H1 (cell line): Measurements from ENCODE around the gene LSM3. TPM values are rescaled to one million over a fixed set of nuclear protein-coding genes. Genes with fewer than 3 reads are reported as not detected.

Experiments
- CTCF ChIA-PET: fragments of 300-600 bp; sonication (Branson Sonifier 250); formaldehyde crosslinking; loops from one replicate; lab custom pipeline; 2021; ENCODE audit not compliant: partially characterized antibody; lab: Charles Lee
- POLR2A ChIA-PET: fragments of 300-600 bp; sonication (Branson Sonifier 250); formaldehyde crosslinking; loops from one replicate; lab custom pipeline; 2021; ENCODE audit warnings: inconsistent platforms; ENCODE audit not compliant: partially characterized antibody; lab: Charles Lee
- DNase-seq, 2 experiments: peaks; one replicate each; pipeline versions ENCODE4 v3.0.0 to v3.0.0-alpha.2; 2010 to 2022; ENCODE audit warnings: low spot score in 2 of 2, low read depth in 1 of 2, mixed read lengths in 1 of 2
- FAIRE-seq: peaks from 2 replicates; lab custom pipeline; 2011; peaks lifted over from hg19 to GRCh38; lab: Jason Lieb, UNC
- H2AFZ ChIP-seq: 2 replicates; pipeline ENCODE4 v1.8.1; 2012; ENCODE audit warnings: low read length, inconsistent platforms
- H2AK5ac ChIP-seq: 2 replicates; pipeline ENCODE4 v1.6.1; 2013; ENCODE audit warnings: low read depth, low read length
- H2BK120ac ChIP-seq: replicated peaks from 2 replicates; pipeline ENCODE3; 2013; ENCODE audit warnings: low read depth, low read length, inconsistent platforms
- H2BK12ac ChIP-seq: 2 replicates; pipeline ENCODE4 v1.6.1; 2013; ENCODE audit warnings: low read depth, low read length
- H2BK15ac ChIP-seq: 2 replicates; pipeline ENCODE4 v1.6.1; 2013; ENCODE audit warnings: low read length
- H2BK20ac ChIP-seq: 2 replicates; pipeline ENCODE4 v1.6.1; 2013; ENCODE audit warnings: low read length
- H2BK5ac ChIP-seq: 2 replicates; pipeline ENCODE4 v1.6.1; 2013; ENCODE audit warnings: low read depth, low read length
- H3K14ac ChIP-seq: 2 replicates; pipeline ENCODE4 v1.6.1; 2013; ENCODE audit warnings: inconsistent platforms; ENCODE audit not compliant: insufficient read length
- H3K18ac ChIP-seq: 2 replicates; pipeline ENCODE4 v1.6.1; 2013; ENCODE audit warnings: low read length; ENCODE audit errors: extremely low read depth
- H3K23ac ChIP-seq: 2 replicates; pipeline ENCODE4 v1.6.1; 2013; ENCODE audit warnings: inconsistent platforms; ENCODE audit not compliant: insufficient read length
- H3K23me2 ChIP-seq: 2 replicates; pipeline ENCODE4 v1.6.1; 2013; ENCODE audit warnings: low read depth, low read length
- H3K27ac ChIP-seq: 2 replicates; pipeline ENCODE4 v1.6.1; 2011; ENCODE audit warnings: low read depth, low read length, inconsistent platforms
- H3K27me3 ChIP-seq, 4 experiments: replicated peaks in 1 of 4; 1 replicate in 1 of 4; 2 replicates in 3 of 4; pipeline versions ENCODE4 v1.6.1 to v1.8.1; 2011 to 2013; ENCODE audit warnings: low read length in 3 of 4, mild to moderate bottlenecking in 3 of 4, inconsistent platforms in 2 of 4, mixed read lengths in 2 of 4, moderate library complexity in 1 of 4; ENCODE audit not compliant: control insufficient read depth in 3 of 4, insufficient read depth in 3 of 4; ENCODE audit errors: extremely low read depth in 1 of 4
- H3K36me3 ChIP-seq, 4 experiments: 2 replicates each; pipeline versions ENCODE4 v1.6.1 to v1.8.1; 2011 to 2013; ENCODE audit warnings: mild to moderate bottlenecking in 4 of 4, low read length in 3 of 4, moderate library complexity in 2 of 4, control low read depth in 1 of 4, inconsistent platforms in 1 of 4; ENCODE audit not compliant: insufficient read depth in 4 of 4, control insufficient read depth in 2 of 4
- H3K4ac ChIP-seq: replicated peaks from 2 replicates; pipeline ENCODE3; 2013; ENCODE audit warnings: low read length, low read depth, mixed read lengths, inconsistent platforms; ENCODE audit not compliant: insufficient read length
- H3K4me1 ChIP-seq, 4 experiments: replicated peaks in 1 of 4; 1 replicate in 1 of 4; 2 replicates in 3 of 4; pipeline versions ENCODE4 v1.6.1 to v1.8.1; 2011 to 2013; ENCODE audit warnings: low read length in 3 of 4, inconsistent platforms in 2 of 4, mixed read lengths in 1 of 4; ENCODE audit not compliant: insufficient read depth in 4 of 4, control insufficient read depth in 3 of 4
- H3K4me2 ChIP-seq, 2 experiments: 2 replicates each; pipeline versions ENCODE4 v1.6.1 to v1.8.1; 2011 to 2013; ENCODE audit warnings: low read depth in 2 of 2, low read length in 2 of 2, control low read depth in 1 of 2, inconsistent platforms in 1 of 2, mild to moderate bottlenecking in 1 of 2; ENCODE audit not compliant: insufficient read depth in 1 of 2
- H3K4me3 ChIP-seq, 4 experiments: fragments of 200-600, 300-600 bp in 1 of 4; sonication (generic), shearing (Covaris generic), sonication (Bioruptor Twin) in 1 of 4; 2 replicates each; pipeline versions ENCODE4 v1.5.1 to v1.8.1; 2011 to 2016; ENCODE audit warnings: low read length in 4 of 4, low read depth in 3 of 4, control low read depth in 2 of 4, inconsistent platforms in 2 of 4, mild to moderate bottlenecking in 2 of 4, mixed read lengths in 1 of 4, moderate library complexity in 1 of 4; ENCODE audit not compliant: insufficient read depth in 2 of 4; ENCODE audit errors: extremely low read depth in 1 of 4
- H3K56ac ChIP-seq: replicated peaks from 2 replicates; pipeline ENCODE3; 2013; ENCODE audit warnings: low read depth, mild to moderate bottlenecking, mixed read lengths, low read length, inconsistent platforms; ENCODE audit not compliant: insufficient read length
- H3K79me1 ChIP-seq: 2 replicates; pipeline ENCODE4 v1.6.1; 2013; ENCODE audit warnings: low read depth, low read length, control low read depth
- H3K79me2 ChIP-seq, 2 experiments: 2 replicates each; pipeline versions ENCODE4 v1.6.1 to v1.8.1; 2012 to 2013; ENCODE audit warnings: low read length in 2 of 2, mild to moderate bottlenecking in 2 of 2, inconsistent platforms in 1 of 2; ENCODE audit not compliant: insufficient read depth in 2 of 2, control insufficient read depth in 1 of 2
- H3K9ac ChIP-seq, 4 experiments: replicated peaks in 1 of 4; 1 replicate in 1 of 4; 2 replicates in 3 of 4; pipeline versions ENCODE4 v1.6.1 to v1.8.1; 2011 to 2013; ENCODE audit warnings: low read depth in 3 of 4, low read length in 3 of 4, control low read depth in 2 of 4, mild to moderate bottlenecking in 2 of 4, moderate library complexity in 2 of 4, inconsistent platforms in 1 of 4; ENCODE audit errors: extremely low read depth in 1 of 4
- H3K9me3 ChIP-seq, 2 experiments: 2 replicates each; pipeline versions ENCODE4 v1.6.1 to v1.8.1; 2012 to 2013; ENCODE audit warnings: mild to moderate bottlenecking in 2 of 2, moderate library complexity in 2 of 2, control low read depth in 1 of 2, inconsistent platforms in 1 of 2, low read depth in 1 of 2, low read length in 1 of 2, mixed read lengths in 1 of 2; ENCODE audit not compliant: insufficient read depth in 2 of 2
- H4K20me1 ChIP-seq, 2 experiments: replicated peaks in 1 of 2; 2 replicates each; pipeline versions ENCODE3 to v1.8.1; 2011 to 2013; ENCODE audit warnings: inconsistent platforms in 2 of 2, low read length in 2 of 2, mild to moderate bottlenecking in 1 of 2; ENCODE audit not compliant: insufficient read depth in 2 of 2, control insufficient read depth in 1 of 2
- H4K5ac ChIP-seq: 2 replicates; pipeline ENCODE4 v1.6.1; 2013; ENCODE audit warnings: low read length, low read depth, mixed read lengths, inconsistent platforms; ENCODE audit not compliant: insufficient read length
- H4K8ac ChIP-seq: 2 replicates; pipeline ENCODE4 v1.8.0; 2013; ENCODE audit warnings: mild to moderate bottlenecking, moderate library complexity, low read length, inconsistent platforms; ENCODE audit not compliant: insufficient read depth; ENCODE audit errors: extremely low read depth
- H4K91ac ChIP-seq: replicated peaks from 2 replicates; pipeline ENCODE3; 2013; ENCODE audit warnings: low read length, mixed read lengths, inconsistent platforms; ENCODE audit not compliant: insufficient read length
- RNF2 ChIP-seq: fragments of 200-900, 300-1000 bp; sonication (generic); IDR thresholded peaks from 2 replicates; pipeline ENCODE4 v1.7.1; 2016; ENCODE audit warnings: borderline replicate concordance, low read depth, mild to moderate bottlenecking, antibody characterized with exemption, low read length; ENCODE audit not compliant: poor library complexity, severe bottlenecking; ENCODE audit errors: missing control alignments
- WGBS, 2 experiments: shearing (Covaris generic) in 1 of 2; methylation state at CpG; one replicate each; pipeline versions ENCODE4 v1.1.6 to v1.1.7; 2013 to 2015; ENCODE audit warnings: low lambda C conversion rate in 2 of 2, mixed read lengths in 2 of 2, inconsistent platforms in 1 of 2, low coverage in 1 of 2, missing lambda C conversion rate in 1 of 2; ENCODE audit not compliant: insufficient replicate concordance in 2 of 2, insufficient coverage in 1 of 2, insufficient read length in 1 of 2; ENCODE audit errors: extremely low coverage in 1 of 2, missing lambda C conversion rate in 1 of 2; 5-methylcytosine and 5-hydroxymethylcytosine counted together
- polyA plus RNA-seq, 7 experiments: library from polyadenylated mRNA; depleted of rRNA in 3 of 7; stranded (reverse) in 5 of 7; unstranded in 2 of 7; fragments of >200 nt in 5 of 7; fragments of 200-250 nt in 2 of 7; gene quantifications; 1 replicate in 5 of 7; 2 replicates in 1 of 7; 4 replicates in 1 of 7; pipeline versions ENCODE4 v1.2.1 to v1.2.3, GENCODE V29; 2011 to 2013; ENCODE audit warnings: missing spikeins in 2 of 7, mixed read lengths in 2 of 7
- total RNA-seq: library from RNA; stranded (reverse); fragmentation: NEBNext Ultra II Directional; extraction: Animal tissue kit (Norgen Biotek cat#: 25700); gene quantifications from 2 replicates; pipeline ENCODE4 v1.2.1, GENCODE V29; 2021

Gene LSM3
- total and polyA plus RNA-seq, 2 of the 8 experiments (the other 6 are each of a cell fraction or from before 2014, with no cell fraction given) = 7.1 to 25.4 TPM

DNA sequence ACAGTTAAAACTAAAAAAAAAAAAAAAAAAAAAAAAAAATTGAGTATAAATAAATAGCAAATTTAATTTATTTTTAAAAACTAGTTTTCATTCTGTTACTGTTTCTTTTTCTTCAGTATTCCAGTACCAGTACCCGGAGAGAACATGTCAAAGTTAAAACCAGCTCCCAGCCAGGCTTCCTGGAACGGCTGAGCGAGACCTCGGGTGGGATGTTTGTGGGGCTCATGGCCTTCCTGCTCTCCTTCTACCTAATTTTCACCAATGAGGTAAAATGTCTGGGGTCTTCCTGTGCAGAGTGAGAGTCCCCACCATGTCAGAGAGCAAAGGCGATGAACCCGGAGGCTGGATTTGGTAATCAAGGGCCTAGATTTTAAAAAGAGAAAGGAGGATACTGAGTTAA lies 49.3 kb upstream of the LSM3 start:
- no peak for DNase-seq
- Histone ChIP-seq H3K4ac (no peak overlapping the region), H2BK12ac (no peak overlapping the region), H3K27ac (no peak overlapping the region), H3K4me2 (no peak overlapping the region), H3K9ac (no peak overlapping the region), H2BK20ac (no peak overlapping the region), H3K56ac (no peak overlapping the region), H4K8ac (no peak overlapping the region), H3K4me3 (no peak overlapping the region), H2BK5ac (no peak overlapping the region), H2AK5ac (no peak overlapping the region), H3K27me3 (no peaks in the 10 kb centered on the region), H2AFZ (no peak overlapping the region), H2BK15ac (no peak overlapping the region), H4K91ac (no peak overlapping the region), H3K18ac (no peak overlapping the region), H3K36me3 (peaks cover 12 to 30% (median 21%) of the 10 kb centered on the region in 4 experiments), H3K23me2 (peaks cover 6% of the 10 kb centered on the region; the same call in 1 of the 2 replicates), H3K4me1 (peaks cover 0 to 7% (median 6%) of the 10 kb centered on the region in 4 experiments; a peak in 5 of 7 replicates), H3K79me1 (peaks cover 5% of the 10 kb centered on the region), H3K9me3 (no peaks in the 10 kb centered on the region), H3K14ac (no peak overlapping the region), H4K20me1 (peaks cover 2 to 15% of the 10 kb centered on the region in 2 experiments), H2BK120ac (no peak overlapping the region), H3K79me2 (peaks cover 7 to 22% of the 10 kb centered on the region in 2 experiments), H4K5ac (no peak overlapping the region), H3K23ac (no peak overlapping the region)
- 96% methylated on average over 6 of the region's 6 CpGs; no CpG with 5 or more reads in 1 of the 2 experiments for WGBS, 2 experiments
- ChIA-PET POLR2A (no interaction called here), CTCF (interaction anchor here (1.0 kb wide), 1 partner anchor 13 kb away, joined by 3 read pairs; no protein-coding TSS in a partner anchor)
- TF ChIP-seq RNF2 = no peak
- FAIRE-seq = no peak
